Hindlimb muscle (tissue), 1 donor: ENCODE data around the gene KLHDC7B. TPM values are rescaled to one million over a fixed set of nuclear protein-coding genes. Genes with fewer than 3 reads are reported as not detected.
"Not testable (repeated sequence)": the region's sequence is repeated elsewhere in the genome, so short reads cannot be mapped to it uniquely, and the experiment has no call there.

Experiments used
- DNase-seq: peaks from one replicate; pipeline ENCODE4 v3.0.0-alpha.2; 2013
- polyA plus RNA-seq: library from polyadenylated mRNA; unstranded; fragments of 120-200 nt; gene quantifications from one replicate; pipeline ENCODE4 v1.2.1, GENCODE V29; 2013; ENCODE audit not compliant: insufficient read length

KLHDC7B gene
- polyA plus RNA-seq, 1 donor: not detected

GRCh38 chr22:50517495-50518260 lies 28.0 kb upstream of the KLHDC7B start:
- no peak for DNase-seq

- no peak for DNase-seq
Observed at GRCh38 chr22:50518606-50519005, 27.1 kb upstream of the KLHDC7B start.

- no peak for DNase-seq
Observed at GRCh38 chr22:50519151-50519550, 26.5 kb upstream of the KLHDC7B start.

GRCh38 chr22:50520184-50520583 lies 25.5 kb upstream of the KLHDC7B start:
- not testable (repeated sequence) for DNase-seq

DNA sequence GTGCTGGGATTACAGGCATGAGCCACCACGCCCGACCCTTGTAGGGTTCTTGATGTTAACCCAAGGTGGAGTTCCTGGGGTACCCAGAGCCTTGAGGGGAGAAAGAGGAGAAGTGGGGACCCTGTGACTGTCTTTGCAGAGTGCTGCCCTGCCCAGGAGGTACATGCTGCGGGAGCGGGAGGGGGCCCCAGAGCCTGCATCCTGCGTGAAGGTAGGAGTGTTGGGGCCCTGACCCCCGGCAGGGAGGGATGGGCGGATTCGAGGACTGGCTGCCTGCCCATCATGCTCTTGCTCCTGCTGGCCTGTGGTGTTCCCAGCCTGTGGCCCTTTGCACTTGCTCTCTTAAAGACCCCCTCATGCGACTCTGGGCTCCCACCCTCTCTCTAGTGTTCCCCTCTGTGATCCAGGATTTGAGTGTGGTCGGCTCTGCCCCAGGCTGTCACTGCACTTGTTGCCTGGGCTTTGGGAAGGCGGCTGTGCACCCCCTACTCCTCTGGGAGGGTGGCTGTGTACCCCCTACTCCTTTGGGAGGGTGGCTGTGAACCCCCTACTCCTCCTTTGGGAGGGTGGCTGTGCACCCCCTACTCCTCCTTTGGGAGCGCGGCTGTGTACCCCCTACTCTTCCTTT lies 24.8 kb upstream of the KLHDC7B start:
- DNase-seq: no peak

DNA sequence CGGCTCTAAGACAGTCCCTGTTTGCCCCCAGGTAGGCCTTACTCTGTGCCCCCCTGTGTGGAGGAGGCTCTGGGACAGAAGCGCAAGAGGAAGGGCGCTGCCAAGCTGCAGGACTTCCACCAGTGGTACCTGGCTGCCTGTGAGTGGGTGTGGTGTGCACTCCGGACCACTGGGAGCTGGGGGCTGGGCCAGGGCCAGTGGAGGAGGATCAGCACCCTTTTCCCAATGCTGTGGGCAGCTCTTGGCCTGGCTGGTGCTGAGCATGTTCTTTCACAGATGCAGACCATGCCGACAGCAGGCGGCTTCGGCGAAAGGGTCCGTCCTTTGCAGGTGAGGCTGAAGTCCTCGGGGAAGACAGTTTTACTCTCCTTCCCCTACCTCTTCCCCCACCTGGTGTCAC lies 24.0 kb upstream of the KLHDC7B start:
- no peak for DNase-seq

- no peak for DNase-seq
Observed at GRCh38 chr22:50522208-50522805, 23.4 kb upstream of the KLHDC7B start.

- DNase-seq: no peak
Observed at GRCh38 chr22:50522806-50523438, 22.8 kb upstream of the KLHDC7B start.

- DNase-seq: no peak
Observed at GRCh38 chr22:50523458-50523805, 22.3 kb upstream of the KLHDC7B start.

DNA sequence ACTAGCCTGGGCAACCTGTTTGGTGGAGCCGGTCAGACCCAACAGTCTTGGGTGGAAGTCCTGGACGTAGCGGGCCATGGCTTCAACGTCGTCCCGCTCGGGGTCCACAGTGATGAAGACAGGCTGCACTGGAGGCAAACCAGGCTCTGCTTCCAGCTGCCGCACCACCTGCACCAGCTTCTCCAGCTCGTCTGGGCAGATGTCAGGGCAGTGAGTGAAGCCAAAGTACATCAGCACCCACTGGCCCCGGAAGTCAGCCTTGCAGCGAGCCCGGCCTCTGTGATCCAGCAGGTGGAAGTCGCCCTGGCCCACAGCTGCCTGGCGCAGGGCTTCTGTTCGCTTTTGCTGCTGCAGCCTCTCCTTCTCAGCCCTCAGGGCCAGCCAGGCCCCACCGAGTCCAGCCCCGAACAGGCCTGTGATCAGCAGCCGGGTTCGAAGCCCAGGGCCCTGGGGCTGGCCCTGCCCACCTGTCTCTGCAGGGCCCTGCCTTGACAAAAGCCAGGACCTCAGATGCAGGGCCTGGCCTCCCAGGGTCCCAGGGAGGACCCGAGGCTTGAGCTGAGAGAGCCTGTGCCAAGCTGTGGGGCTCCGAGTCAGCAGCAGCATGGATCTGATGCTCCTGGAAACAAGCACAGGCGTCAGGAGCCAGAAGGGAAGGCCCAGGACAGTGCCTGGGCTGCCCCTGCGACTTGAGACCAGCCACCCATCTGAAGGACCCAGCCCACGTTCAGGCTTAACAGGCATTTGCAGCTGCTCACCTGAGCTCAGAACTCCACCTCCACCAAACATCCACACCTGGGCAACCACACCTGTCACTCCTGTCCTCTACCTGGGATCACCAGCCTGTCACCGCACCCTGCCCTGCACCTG lies 21.7 kb upstream of the KLHDC7B start:
- DNase-seq: no peak

DNA sequence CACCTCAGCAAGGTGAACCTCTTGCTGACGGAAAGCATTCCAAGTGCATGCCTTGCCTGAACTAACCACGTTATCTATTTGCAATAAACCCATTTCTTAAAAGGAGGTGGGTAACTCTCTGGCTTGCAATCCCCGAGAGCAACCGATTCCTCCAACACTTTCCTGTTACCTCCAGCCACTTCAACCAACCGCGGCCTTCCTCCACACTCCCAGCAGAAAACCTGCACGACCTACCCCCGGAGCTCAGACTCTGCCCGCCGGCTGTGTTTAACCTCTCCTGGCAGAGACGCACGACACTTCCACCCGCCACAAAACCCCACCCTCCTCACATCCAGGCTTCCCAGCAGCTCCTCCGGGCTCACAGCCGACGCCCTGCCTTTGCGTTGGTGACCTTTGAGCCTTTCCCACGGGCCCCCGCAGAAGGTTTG lies 21.0 kb upstream of the KLHDC7B start:
- DNase-seq: no peak

- peak; percentile 98 for DNase-seq
Observed at GRCh38 chr22:50525104-50525857, 20.4 kb upstream of the KLHDC7B start, which contains the start of gene SCO2. TSS of gene SCO2 (minus strand) at chr22:50525598. CDS start at chr22:50524411, 1,187 bp downstream.

DNA sequence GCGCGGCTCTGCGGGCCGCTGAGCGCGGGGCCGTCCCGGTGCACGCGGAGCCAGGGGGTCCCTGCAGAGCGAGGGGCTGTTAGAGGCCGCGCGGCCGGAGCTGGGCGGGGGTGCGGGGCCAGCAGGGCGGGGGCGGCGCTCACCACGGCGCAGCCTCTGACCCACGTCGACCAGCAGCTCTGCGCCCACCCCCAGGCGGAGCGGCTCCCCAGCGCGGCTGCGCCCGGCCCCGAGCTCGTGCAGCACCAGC lies 19.9 kb upstream of the KLHDC7B start:
- DNase-seq: peak; percentile 86

DNA sequence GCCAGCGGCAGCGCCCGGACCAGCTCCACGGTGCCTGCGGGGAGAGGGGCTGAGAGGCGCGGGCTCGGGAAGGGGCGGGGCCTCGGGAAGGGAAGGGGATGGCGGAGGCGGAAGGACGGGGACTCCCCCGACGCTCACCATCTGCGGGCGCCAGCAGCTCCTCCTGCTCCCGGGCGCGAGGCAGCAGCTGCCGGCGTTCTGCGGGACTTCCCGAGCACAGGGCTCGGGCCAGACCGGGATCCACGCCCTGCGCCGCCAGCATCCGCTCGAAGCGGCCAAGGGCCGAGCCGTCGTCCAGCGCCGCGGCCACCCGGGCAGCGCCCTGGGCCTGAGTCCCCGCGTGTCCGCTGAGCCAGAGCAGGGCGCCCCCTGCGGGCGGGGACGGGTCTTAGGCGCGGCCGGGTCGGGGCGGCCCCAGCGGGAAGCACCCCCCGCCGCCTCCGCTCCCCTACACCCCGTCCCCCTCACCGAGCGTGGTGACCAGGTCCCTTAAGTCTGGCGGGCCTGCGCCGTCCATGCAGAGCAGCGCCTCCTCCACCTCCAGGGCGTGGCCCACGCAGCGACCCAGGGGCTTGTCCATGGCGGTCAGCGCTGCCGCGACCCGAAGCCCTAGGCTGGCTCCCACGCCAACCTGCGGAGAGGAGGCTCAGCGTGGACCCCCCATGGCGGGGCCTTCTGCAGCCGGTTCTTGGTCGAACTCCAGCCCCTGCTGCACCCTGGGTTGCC lies 19.4 kb upstream of the KLHDC7B start:
- no peak for DNase-seq

GRCh38 chr22:50526834-50527801 lies 18.6 kb upstream of the KLHDC7B start:
- DNase-seq: no peak

DNA sequence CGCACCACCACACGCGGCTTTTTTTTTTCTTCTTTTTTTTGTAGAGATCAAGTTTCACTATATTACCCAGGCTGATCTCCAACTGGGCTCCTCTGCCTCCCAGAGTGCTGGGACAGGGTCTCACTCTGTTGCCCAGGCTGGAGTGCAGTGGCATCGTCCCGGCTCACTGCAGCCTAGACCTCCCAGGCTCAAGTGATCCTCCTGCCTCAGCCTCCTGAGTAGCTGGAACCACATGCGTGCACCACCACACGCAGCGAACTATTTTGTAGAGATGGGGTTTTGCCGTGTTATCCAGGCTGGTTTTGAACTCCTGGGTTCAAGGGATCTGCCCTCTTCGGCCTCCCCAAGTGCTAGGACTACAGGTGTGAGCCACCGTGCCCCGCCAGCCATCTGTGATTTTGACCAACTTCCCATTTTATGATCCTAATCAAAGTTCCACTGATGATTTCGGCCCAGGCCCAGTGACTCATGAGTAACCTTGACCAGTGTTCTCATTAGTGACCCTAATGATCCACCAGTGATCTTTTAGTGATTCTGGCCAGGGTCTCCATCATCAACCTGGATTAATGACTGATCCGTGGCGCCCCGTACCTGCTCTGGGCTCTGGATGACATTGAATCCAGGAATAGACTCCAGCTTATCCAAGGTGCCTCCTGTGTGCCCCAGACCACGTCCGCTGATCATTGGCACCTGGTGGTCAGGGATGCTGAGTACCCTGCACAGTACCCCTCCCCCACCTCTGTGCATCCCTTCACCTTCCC lies 17.6 kb upstream of the KLHDC7B start:
- no peak for DNase-seq

DNA sequence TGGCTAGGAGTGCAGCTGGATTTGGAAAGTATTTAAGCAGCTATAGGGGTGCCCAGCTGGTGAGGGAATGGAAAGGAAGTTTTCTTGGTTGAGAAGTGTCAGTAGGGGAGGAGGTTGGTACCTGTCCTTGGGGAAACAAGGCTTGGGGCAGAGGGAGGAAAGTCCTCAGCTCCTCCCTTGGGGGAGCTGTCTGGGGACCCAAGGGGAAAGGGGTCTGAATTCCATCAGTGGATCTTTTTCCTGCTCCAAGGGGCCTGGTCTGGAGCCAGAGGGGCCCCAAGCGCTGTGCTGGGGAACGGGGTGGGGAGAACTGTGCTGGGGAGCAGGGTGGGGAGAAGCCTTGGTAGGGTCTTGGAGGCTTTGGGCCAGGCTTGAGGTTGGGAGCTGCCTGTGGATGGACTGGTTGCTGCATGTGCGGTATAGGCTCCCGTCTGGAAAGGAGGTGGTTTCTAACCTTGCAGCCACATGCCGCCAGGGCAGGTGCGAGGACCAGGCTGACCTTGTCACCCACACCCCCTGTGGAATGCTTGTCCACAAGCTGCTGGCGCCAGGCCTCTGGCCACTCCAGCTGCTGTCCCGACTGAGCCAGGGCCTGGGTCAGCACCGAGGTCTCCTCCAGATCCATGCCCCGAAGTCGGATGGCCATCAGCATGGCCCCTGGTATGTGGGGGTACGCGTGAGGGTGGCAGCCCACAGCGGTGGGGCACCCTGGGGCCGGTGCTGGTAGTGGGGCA lies 16.9 kb upstream of the KLHDC7B start:
- DNase-seq: no peak

DNA sequence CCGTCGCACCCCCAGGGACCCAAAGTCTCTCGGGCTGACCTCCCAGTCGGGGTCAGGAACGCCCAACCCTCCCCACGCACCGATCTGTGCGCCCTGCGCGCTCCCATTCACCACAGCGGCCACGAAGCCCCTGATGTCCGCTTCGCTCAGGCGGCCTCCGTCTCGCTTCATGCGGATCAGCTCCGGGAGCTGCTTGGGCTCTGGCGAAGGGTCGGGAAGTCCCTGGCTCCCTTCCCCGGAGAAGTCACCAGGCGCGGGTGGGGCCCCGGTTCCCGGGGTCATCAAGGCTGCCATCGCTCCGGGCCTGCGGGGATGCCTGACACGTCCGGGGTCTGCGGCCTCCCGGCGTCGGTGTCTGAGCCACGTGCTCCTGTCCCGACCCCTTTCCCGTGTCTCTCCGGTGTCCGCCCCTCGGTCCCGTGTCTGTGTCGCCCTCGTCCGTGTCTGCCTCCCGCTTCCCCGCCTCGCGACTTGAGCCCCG lies 16.2 kb upstream of the KLHDC7B start:
- no peak for DNase-seq
